Mucosa of descending colon (tissue), 3 donors: Measurements from ENCODE around the gene ELF2. TPM values are rescaled to one million over a fixed set of nuclear protein-coding genes. Genes with fewer than 3 reads are reported as not detected.

Source experiments
- ATAC-seq: fragments of 200-7000 bp; cut with Tn5 transposase; one replicate; pipeline ENCODE4 v1.9.1; 2020; ENCODE audit warnings: mild to moderate bottlenecking, moderate library complexity
- DNase-seq, 3 donors: peaks; one replicate each; pipeline ENCODE4 v3.0.0-alpha.2; 2020
- H3K36me3 ChIP-seq: fragments of 200-600 bp; one replicate; pipeline ENCODE4 v1.8.0; 2021; ENCODE audit warnings: low read depth, mild to moderate bottlenecking
- H3K4me1 ChIP-seq: fragments of 200-600 bp; one replicate; pipeline ENCODE4 v1.8.0; 2021; ENCODE audit warnings: low read depth, mild to moderate bottlenecking
- H3K4me3 ChIP-seq: fragments of 200-600 bp; one replicate; pipeline ENCODE4 v1.8.0; 2021; ENCODE audit warnings: mild to moderate bottlenecking
- H3K9me3 ChIP-seq: fragments of 200-600 bp; one replicate; pipeline ENCODE4 v1.8.0; 2021; ENCODE audit warnings: mild to moderate bottlenecking
- intact Hi-C, 2 donors: fragments of 100-400 bp; cut with DNase I in 1 of 2; cut with micrococcal nuclease in 1 of 2; formaldehyde crosslinking; loops; one replicate each; pipeline versions ENCODE4 v1.11.0 to v1.11.1; 2022; cut with DNase I, micrococcal nuclease
- total RNA-seq, 3 donors: library from RNA; stranded (reverse); fragmentation: NEBNext Ultra II Directional in 2 of 3; extraction: Animal tissue kit (Norgen Biotek cat#: 25700) in 2 of 3; gene quantifications; one replicate each; pipeline versions ENCODE4 v1.2.1 to v1.2.4, GENCODE V29; 2021 to 2023
- TF ChIP-seq, protein P1 (sequence below): fragments of 200-600 bp; IDR thresholded peaks from one replicate; pipeline ENCODE4 v1.8.0; 2022; ENCODE audit warnings: antibody characterized with exemption, mild to moderate bottlenecking
- donor health status: DM: no; HTN: no; CAD: no; lungs with moderate emphysema.
- donor health status: DM: no; HTN: no; CAD: no.
- donor health status: DM: no; HTN: yes; CAD: no.

The ELF2 gene
- total RNA-seq, 3 donors from 2014 or later, result 34.9 to 67.2 (median 51.9) TPM

DNA sequence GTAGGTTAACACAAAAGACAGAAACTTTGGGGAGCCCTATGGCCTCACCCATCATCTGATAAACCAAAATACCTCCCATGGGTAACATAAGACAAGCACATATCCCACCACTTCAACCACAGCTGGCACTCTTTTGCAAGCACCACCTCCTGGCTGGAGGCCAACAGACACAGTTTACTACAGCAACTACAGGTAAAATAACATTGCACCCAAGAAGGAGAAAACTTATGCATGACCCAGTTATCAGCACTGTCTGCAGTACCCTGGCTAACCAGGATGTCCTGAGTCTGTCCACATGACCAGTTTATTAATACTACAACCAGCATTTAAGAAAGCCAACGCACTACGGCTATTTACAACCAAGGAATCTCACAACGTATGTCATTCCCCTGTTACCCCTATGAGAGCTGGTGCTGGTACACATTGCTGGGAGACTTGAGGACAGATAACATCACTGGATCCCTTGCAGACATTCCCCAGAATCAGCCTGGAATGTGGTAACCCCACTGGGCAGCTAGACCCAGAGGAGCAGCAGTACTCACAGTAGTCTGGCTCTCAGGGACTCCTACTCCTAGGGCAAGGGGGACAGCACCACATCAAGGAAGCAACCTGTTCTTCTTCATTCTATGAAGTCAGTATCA is 32.0 kb downstream of the ELF2 start:
- Histone ChIP-seq H3K4me3 (no peak overlapping the region), H3K9me3 (no peaks in the 10 kb centered on the region), H3K4me1 (no peaks in the 10 kb centered on the region), H3K36me3 (no peaks in the 10 kb centered on the region)
- TF ChIP-seq, protein P1, sequence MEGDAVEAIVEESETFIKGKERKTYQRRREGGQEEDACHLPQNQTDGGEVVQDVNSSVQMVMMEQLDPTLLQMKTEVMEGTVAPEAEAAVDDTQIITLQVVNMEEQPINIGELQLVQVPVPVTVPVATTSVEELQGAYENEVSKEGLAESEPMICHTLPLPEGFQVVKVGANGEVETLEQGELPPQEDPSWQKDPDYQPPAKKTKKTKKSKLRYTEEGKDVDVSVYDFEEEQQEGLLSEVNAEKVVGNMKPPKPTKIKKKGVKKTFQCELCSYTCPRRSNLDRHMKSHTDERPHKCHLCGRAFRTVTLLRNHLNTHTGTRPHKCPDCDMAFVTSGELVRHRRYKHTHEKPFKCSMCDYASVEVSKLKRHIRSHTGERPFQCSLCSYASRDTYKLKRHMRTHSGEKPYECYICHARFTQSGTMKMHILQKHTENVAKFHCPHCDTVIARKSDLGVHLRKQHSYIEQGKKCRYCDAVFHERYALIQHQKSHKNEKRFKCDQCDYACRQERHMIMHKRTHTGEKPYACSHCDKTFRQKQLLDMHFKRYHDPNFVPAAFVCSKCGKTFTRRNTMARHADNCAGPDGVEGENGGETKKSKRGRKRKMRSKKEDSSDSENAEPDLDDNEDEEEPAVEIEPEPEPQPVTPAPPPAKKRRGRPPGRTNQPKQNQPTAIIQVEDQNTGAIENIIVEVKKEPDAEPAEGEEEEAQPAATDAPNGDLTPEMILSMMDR, result no peak
- intact Hi-C loops, result no loop called here
- peak; percentile 34 for ATAC-seq
- DNase-seq, result peak in 1 of 3 donors; percentile 57

DNA sequence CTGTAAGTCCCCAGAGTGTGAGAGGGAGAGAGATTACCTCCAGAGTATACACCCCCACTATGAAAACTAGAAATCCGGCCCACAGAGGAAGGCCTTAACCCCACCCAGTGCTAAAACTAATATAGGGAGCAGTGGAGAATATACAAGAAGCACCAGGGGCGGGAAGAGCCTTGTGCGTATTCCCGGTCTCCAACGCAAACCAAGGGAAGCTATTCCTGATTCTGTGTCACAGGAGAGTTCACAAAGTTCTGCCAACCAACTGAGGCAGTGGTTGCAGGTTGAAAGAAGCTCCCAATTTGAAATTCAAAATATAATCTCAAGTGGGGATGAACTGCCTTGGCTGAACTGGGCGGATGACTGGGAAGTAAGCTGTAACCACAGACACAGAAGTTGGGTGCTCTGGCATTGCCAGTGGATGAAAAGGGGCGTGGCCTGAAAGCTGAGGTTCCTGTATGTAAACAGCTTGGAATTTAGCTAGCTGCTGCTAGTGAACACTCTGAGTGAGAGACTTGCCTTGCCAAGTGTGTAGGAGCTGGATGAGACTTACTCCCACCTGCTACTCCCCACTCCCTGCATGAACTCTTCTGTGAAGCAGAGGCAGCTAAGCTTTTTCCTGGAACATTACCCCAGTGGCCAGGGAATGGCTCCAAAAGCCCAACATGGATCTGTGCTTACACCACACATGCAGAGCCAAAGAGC is 32.7 kb downstream of the ELF2 start:
- no peaks in the 10 kb centered on the region for H3K9me3 ChIP-seq
- intact Hi-C loops, result no loop called here
- TF ChIP-seq, protein P1, result no peak
- ATAC-seq, result peak; percentile 56
- no peak overlapping the region for H3K4me3 ChIP-seq
- H3K4me1 ChIP-seq, result no peaks in the 10 kb centered on the region
- no peaks in the 10 kb centered on the region for H3K36me3 ChIP-seq
- peak in 1 of 3 donors; percentile 32 for DNase-seq

DNA sequence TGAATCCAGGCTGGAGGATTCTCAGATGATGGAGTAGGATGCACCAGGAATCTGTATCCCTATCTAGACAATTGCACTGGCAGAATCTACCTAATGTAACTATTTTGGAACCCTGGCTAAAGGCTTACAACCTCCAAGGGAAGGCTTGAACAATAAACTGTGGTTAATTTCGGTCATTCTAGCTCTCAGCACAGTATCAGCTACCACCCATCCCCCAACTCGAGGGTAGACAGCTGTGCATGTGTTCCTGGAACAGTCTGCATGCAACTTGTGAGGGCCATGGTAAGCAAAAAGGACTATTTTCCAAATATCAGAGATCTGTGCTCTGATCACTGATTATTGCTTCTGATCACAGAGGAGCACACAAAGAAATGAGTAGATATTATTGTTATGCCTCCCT is 34.0 kb downstream of the ELF2 start:
- no peak overlapping the region for H3K4me3 ChIP-seq
- DNase-seq, result no peak
- no peaks in the 10 kb centered on the region for H3K4me1 ChIP-seq
- H3K9me3 ChIP-seq, result no peaks in the 10 kb centered on the region
- TF ChIP-seq, protein P1, result no peak
- intact Hi-C loops, result no loop called here
- no peak for ATAC-seq
- H3K36me3 ChIP-seq, result no peaks in the 10 kb centered on the region

DNA sequence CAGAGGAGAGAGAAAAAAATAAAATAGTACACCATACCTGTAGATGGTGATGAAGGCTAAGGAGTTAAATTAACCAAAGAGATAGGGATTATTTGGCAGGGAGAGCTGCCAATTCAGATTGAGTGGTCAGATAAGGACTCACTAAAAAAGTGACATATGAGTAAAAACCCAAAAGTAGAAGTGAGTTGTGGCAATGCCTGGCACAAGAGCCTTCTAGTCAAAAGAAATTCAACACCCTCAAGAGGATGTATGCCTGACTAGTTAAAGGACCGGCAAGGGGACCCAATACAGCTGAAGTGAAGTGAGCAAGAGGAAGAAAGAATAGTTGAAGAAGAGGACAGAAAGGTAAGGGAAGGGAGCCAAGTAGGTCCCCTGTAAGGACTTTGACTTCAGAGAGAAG is 34.9 kb downstream of the ELF2 start:
- Histone ChIP-seq H3K36me3 (no peaks in the 10 kb centered on the region), H3K4me1 (no peaks in the 10 kb centered on the region), H3K9me3 (no peaks in the 10 kb centered on the region), H3K4me3 (no peak overlapping the region)
- intact Hi-C loops, result no loop called here
- no peak for DNase-seq
- no peak for ATAC-seq
- TF ChIP-seq, protein P1, result no peak

DNA sequence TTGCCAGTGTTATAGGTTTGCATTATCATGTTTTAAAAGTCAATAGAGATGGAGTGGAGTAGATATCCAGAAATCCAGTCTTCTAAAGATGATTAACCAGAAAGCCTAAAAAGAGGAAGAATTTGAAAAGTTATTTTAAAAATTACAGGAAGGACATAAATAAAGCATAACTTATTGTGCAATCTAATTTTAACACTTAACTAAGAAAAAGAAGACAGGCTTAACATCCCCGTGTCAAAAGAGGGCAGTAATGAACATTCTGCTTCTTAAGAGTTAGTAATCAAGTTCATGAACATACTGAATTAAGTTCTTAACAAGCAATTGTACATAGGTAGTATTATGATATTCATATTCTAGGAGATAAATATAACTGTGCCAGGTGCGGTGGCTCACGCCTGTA is 39.3 kb downstream of the ELF2 start:
- Histone ChIP-seq H3K9me3 (no peaks in the 10 kb centered on the region), H3K4me1 (no peaks in the 10 kb centered on the region), H3K4me3 (no peak overlapping the region), H3K36me3 (no peaks in the 10 kb centered on the region)
- intact Hi-C loops, result no loop called here
- ATAC-seq, result no peak
- DNase-seq, result no peak
- TF ChIP-seq, protein P1, result no peak
